Ovary (tissue), 9 donors: ENCODE results near the gene LRRC63. TPM values are rescaled to one million over a fixed set of nuclear protein-coding genes. Genes with fewer than 3 reads are reported as not detected.

Source experiments
- DNase-seq, 5 donors: peaks; one replicate each; pipeline ENCODE4 v3.0.0-alpha.2; 2019 to 2020
- H3K27ac ChIP-seq, 2 donors: fragments of 200-600 bp; one replicate each; pipeline versions ENCODE4 v1.5.1 to v1.8.0; 2019 to 2022
- H3K27me3 ChIP-seq: fragments of 200-600 bp; one replicate; pipeline ENCODE4 v1.8.0; 2022
- H3K36me3 ChIP-seq: fragments of 200-600 bp; sonication (generic); one replicate; pipeline ENCODE4 v1.5.1; 2019
- H3K4me1 ChIP-seq: one replicate; pipeline ENCODE4 v1.8.1; 2013; ENCODE audit warnings: mild to moderate bottlenecking, moderate library complexity; ENCODE audit not compliant: insufficient read depth
- H3K4me3 ChIP-seq: fragments of 200-600 bp; sonication (generic); one replicate; pipeline ENCODE4 v1.5.1; 2017
- H3K9me3 ChIP-seq, 2 donors: fragments of 200-600 bp in 1 of 2; sonication (generic) in 1 of 2; one replicate each; pipeline versions ENCODE4 v1.5.1 to v1.8.1; 2013 to 2019; ENCODE audit warnings: mild to moderate bottlenecking in 1 of 2, moderate library complexity in 1 of 2
- CTCF ChIP-seq, 3 donors: fragments of 450-650 bp in 2 of 3; fragments of 200-600 bp in 1 of 3; IDR thresholded peaks; one replicate each; pipeline versions ENCODE4 v1.5.1 to v1.8.0; 2016 to 2022; ENCODE audit warnings: antibody characterized with exemption in 3 of 3, mild to moderate bottlenecking in 1 of 3
- EP300 ChIP-seq: sonication (generic); formaldehyde crosslinking; IDR thresholded peaks from one replicate; pipeline ENCODE4 v1.6.1; 2017; ENCODE audit warnings: antibody characterized with exemption
- POLR2A ChIP-seq: fragments of 450-650 bp; IDR thresholded peaks from one replicate; pipeline ENCODE4 v1.6.1; 2017; ENCODE audit warnings: antibody characterized with exemption, mild to moderate bottlenecking, moderate library complexity
- WGBS, 3 donors: extraction: QIAGEN DNeasy Blood & Tissue Kit in 1 of 3; methylation state at CpG; one replicate each; pipeline versions ENCODE4 v1.1.5 to v1.1.7; 2013 to 2017; 5-methylcytosine and 5-hydroxymethylcytosine counted together
- intact Hi-C, 4 donors: fragments of 100-400 bp; cut with DNase I; formaldehyde crosslinking; loops; one replicate each; pipeline versions ENCODE4 v1.11.0 to v1.15.1; 2022 to 2023
- polyA plus RNA-seq, 2 donors: library from polyadenylated mRNA; stranded (reverse); fragments of 200-250 nt in 1 of 2; fragments of 350-450 nt in 1 of 2; fragmentation: Illumina TruSeq in 1 of 2; extraction: RNeasy Lipid Tissue Mini Kit (QIAGEN cat#74804) in 1 of 2; gene quantifications; one replicate each; pipeline ENCODE4 v1.2.3, GENCODE V29; 2013 to 2014
- total RNA-seq, 7 donors: library from RNA; depleted of rRNA in 2 of 7; stranded (reverse); fragments of >200 nt in 2 of 7; fragmentation: NEBNext Ultra II Directional in 3 of 7; extraction: Animal tissue kit (Norgen Biotek cat#: 25700) in 3 of 7; gene quantifications; one replicate each; pipeline versions ENCODE4 v1.1.0 to v1.2.4, GENCODE V29; 2016 to 2023
- donor health status: DM: no; HTN: no; CAD: no; lungs with moderate emphysema.
- donor health status: DM: no; HTN: no; CAD: no.
- donor health status: Bipolar disorder and iron deficiency.
- donor health status: DM: yes; HTN: yes; CAD: no.
- donor health status: DM: no; HTN: no; CAD: no.
- donor health status: DM: yes; HTN: yes; CAD: no.

LRRC63 gene
- total and polyA plus RNA-seq, 9 donors: 0.12 to 0.92 (median 0.22) TPM; not detected in 4

DNA sequence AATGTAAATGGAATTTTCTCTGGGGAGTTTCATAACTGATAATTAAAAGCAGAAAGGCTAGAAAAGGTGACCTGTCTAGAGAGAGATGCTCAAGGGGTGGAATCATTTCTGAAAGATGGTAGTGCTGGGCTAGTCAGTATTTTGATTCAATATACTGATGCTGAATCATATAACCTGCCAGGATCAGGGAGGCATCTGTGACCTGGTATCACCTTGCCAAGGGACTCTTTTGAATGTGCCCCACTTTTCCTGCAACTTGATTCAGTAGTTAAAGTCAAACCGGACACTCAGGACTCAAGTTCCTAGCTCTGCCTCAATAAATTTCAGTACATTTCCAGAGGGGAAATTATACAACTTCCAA, 45.5 kb upstream of the LRRC63 start:
- no peak for TF ChIP-seq EP300
- WGBS, 3 donors: 81 to 91% (median 86%) methylated on average over 1 of the region's 1 CpG
- no peaks in the 10 kb centered on the region for H3K27me3 ChIP-seq
- H3K27ac ChIP-seq: no peak overlapping the region
- no peak for DNase-seq
- no peak overlapping the region for H3K4me3 ChIP-seq
- no peaks in the 10 kb centered on the region for H3K9me3 ChIP-seq
- no peaks in the 10 kb centered on the region for H3K36me3 ChIP-seq
- no peaks in the 10 kb centered on the region for H3K4me1 ChIP-seq
- intact Hi-C loops: no loop called here

DNA sequence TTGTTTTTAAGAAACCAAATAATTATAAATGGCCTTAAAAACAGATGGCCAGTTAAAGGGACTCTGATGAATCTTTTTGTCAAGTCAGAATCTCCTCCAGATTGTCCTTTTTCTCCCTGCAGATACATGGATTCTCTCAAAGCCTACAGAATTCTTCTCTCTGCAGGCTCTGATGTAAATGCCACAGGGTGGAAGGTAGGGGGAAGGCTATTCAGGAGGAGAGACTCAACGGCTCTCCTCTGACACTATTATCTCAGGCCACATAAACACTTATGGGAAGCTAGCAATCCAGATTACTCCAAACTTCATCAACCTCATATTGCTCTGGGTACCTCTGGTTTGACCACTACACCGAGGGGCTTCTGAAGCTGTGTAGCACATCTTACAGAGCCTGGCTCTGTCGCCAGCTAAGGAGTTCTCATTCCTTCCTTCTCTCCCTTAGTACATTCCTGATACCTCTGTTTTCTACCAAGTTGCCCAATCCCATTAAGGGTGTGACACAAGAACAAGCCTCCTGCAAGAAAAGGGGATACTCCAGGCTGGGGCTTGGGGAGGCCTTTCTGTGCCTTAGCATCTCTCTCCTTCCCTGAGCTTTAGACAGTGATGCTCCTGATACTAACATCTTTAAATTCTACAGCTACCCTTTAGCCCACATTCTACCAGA, 44.6 kb upstream of the LRRC63 start:
- H3K36me3 ChIP-seq: no peaks in the 10 kb centered on the region
- no peak overlapping the region for H3K4me3 ChIP-seq
- intact Hi-C loops: no loop called here
- no peak for DNase-seq
- H3K9me3 ChIP-seq: no peaks in the 10 kb centered on the region
- TF ChIP-seq CTCF (IDR thresholded peaks at IDR 0.05) (no peak), EP300 (no peak), POLR2A (no peak)
- no peaks in the 10 kb centered on the region for H3K27me3 ChIP-seq
- H3K4me1 ChIP-seq: no peaks in the 10 kb centered on the region
- H3K27ac ChIP-seq: no peak overlapping the region
- WGBS, 3 donors: 64 to 75% (median 67%) methylated on average over 3 of the region's 3 CpGs

- no peaks in the 10 kb centered on the region for H3K9me3 ChIP-seq
- H3K27me3 ChIP-seq: no peaks in the 10 kb centered on the region
- no peaks in the 10 kb centered on the region for H3K4me1 ChIP-seq
- TF ChIP-seq EP300 (no peak), CTCF (IDR thresholded peaks at IDR 0.05) (no peak), POLR2A (no peak)
- peak in 1 of 5 donors; percentile 24 for DNase-seq
- H3K36me3 ChIP-seq: no peaks in the 10 kb centered on the region
- H3K4me3 ChIP-seq: no peak overlapping the region
- WGBS, 3 donors: 4 to 5% (median 4%) methylated on average over 8 of the region's 8 CpGs
- H3K27ac ChIP-seq: no peak overlapping the region
- intact Hi-C loops: no loop called here
Observed at GRCh38 chr13:46168341-46168740, 43.4 kb upstream of the LRRC63 start.

DNA sequence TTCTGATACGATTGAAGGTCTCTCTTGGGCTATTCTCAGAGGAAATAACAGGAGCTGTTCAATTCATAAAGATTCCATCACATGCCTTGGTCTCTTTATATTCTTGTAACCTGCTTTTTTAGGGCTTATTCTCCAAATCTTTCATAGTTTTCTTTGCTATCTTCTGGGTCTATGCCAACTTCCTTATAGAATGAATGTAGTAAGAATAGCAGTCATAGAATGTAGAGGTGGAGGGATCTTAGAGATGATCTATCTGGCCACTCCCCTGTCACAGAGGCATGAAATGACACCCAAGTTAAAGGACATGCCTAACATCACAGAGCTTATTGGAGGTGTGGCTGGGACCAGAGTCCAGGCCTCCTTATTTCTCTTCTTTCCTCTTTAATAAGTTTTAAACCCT, 42.9 kb upstream of the LRRC63 start:
- WGBS, 3 donors: 5 to 14% (median 7%) methylated on average over 1 of the region's 1 CpG
- intact Hi-C loops: no loop called here

More for the DNA sequence above, 42.9 kb upstream of the LRRC63 start:
- H3K4me1 ChIP-seq: no peaks in the 10 kb centered on the region
- H3K36me3 ChIP-seq: no peaks in the 10 kb centered on the region
- DNase-seq: no peak
- no peak overlapping the region for H3K4me3 ChIP-seq
- no peak for TF ChIP-seq CTCF (IDR thresholded peaks at IDR 0.05)
- TF ChIP-seq EP300: no peak
- TF ChIP-seq POLR2A: no peak
- H3K27ac ChIP-seq: no peak overlapping the region
- H3K27me3 ChIP-seq: no peaks in the 10 kb centered on the region
- no peaks in the 10 kb centered on the region for H3K9me3 ChIP-seq
